Astrocyte of the spinal cord (primary cell): ENCODE results near the gene FIBCD1.

Experiments used
- DNase-seq: peaks from one replicate; pipeline ENCODE4 v3.0.0; 2011; ENCODE audit warnings: low read depth, low spot score
- H3K4me3 ChIP-seq: 2 replicates; pipeline ENCODE4 v1.5.1; 2011; ENCODE audit warnings: low read depth, mild to moderate bottlenecking, low read length, moderate library complexity
- CTCF ChIP-seq: IDR thresholded peaks from 2 replicates; pipeline ENCODE4 v1.5.1; 2012; ENCODE audit warnings: low read depth, mild to moderate bottlenecking, low read length, inconsistent platforms
- in situ Hi-C: cut with HindIII; loops from 2 replicates; pipeline ENCODE4 v1.10.0; 2017; ENCODE audit warnings: low sequenced_read_pairs

Gene FIBCD1

DNA sequence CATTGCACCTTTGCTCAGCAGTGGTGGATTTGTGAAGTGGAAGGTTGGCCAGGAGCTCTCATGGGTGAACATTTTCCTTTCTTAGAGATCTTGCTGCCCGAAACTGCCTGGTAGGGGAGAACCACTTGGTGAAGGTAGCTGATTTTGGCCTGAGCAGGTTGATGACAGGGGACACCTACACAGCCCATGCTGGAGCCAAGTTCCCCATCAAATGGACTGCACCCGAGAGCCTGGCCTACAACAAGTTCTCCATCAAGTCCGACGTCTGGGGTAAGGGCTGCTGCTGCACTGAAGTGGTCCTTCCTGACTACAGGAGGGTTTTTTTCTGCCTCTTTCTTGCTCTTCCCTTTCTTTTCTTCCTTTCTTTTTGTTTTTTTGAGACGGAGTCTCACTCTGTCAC, 64.3 kb downstream of the FIBCD1 start:
- no peak overlapping the region for H3K4me3 ChIP-seq
- DNase-seq, result no peak
- in situ Hi-C loops, result loop anchor here (25.0 kb wide), 1 partner anchor 187 kb away; the partner anchor contains the start of gene EXOSC2
- no peak for TF ChIP-seq CTCF

GRCh38 chr9:130873966-130874365, 65.1 kb downstream of the FIBCD1 start:
- DNase-seq, result no peak
- no peak overlapping the region for H3K4me3 ChIP-seq
- in situ Hi-C loops, result loop anchor here (25.0 kb wide), 1 partner anchor 187 kb away; the partner anchor contains the start of gene EXOSC2
- no peak for TF ChIP-seq CTCF

GRCh38 chr9:130872912-130873503, 66.0 kb downstream of the FIBCD1 start:
- no peak for TF ChIP-seq CTCF

DNA sequence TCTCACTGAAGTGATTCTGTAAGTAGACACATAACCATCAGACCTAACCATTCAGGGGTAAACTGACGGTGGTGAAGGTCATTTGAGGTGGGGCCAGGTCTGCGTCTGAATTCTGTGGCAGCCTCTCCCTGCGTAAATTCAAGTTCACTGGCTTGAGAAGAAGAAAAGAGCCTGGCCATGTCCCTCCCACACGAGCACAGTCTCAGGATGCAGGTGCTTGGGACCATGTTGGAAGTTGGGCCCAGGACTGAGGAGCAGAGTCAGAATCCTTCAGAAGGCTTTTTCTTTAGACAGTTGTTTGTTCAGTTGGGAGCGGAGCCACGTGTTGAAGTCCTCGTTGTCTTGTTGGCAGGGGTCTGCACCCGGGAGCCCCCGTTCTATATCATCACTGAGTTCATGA, 66.5 kb downstream of the FIBCD1 start:
- no peak for DNase-seq
- in situ Hi-C loops, result loop anchor here (25.0 kb wide), 1 partner anchor 185 kb away; the partner anchor contains the start of gene EXOSC2
- no peak overlapping the region for H3K4me3 ChIP-seq
- TF ChIP-seq CTCF, result no peak

More at GRCh38 chr9:130872912-130873503, 66.0 kb downstream of the FIBCD1 start:
- no peak for DNase-seq
- in situ Hi-C loops, result loop anchor here (25.0 kb wide), 1 partner anchor 186 kb away; the partner anchor contains the start of gene EXOSC2
- no peak overlapping the region for H3K4me3 ChIP-seq

DNA sequence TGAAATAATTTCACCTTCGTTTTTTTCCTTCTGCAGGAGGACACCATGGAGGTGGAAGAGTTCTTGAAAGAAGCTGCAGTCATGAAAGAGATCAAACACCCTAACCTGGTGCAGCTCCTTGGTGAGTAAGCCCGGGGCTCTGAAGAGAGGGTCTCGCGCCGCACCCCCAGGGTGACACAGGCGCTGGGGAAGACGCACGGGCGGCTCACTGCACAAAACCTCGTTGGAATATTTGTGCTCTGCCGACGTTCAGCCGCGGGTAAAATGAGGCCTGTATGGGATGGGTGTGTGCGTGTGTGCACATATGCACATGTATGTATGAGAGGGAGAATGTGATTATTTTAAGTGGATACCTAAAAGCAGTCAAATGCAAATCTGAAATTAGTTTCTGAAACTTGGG, 67.0 kb downstream of the FIBCD1 start:
- TF ChIP-seq CTCF, result no peak
- DNase-seq, result no peak
- in situ Hi-C loops, result loop anchor here (25.0 kb wide), 1 partner anchor 185 kb away; the partner anchor contains the start of gene EXOSC2

DNA sequence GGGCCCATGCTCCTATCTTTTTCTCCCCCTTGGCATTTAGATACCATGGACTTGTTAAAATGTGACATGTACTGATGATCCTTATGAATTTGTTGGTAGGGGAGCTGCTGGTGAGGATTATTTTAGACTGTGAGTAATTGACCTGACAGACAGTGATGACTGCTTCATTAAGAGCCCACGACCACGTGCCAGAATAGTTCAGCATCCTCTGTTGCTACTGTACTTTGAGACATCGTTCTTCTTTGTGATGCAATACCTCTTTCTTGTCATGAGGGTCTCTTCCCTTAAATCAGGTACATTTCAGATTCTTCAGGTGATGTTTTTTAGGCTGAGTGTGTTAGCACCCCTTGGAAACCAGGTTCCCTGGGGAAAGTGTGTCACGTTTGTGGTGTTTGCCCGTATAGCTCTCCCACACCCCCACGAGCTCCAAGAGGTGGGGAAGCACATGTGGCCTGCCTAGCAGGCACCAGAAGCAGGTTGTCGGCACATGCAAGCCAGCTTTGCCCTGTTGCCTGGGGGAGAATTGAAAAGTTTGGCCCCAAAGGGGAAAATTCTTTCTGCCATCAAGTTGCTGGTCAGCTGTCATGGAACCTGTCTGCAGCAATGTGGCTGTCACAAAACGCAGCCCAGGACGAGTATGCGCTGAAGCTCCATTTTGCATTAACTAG, 67.5 kb downstream of the FIBCD1 start:
- DNase-seq, result no peak
- no peak overlapping the region for H3K4me3 ChIP-seq
- in situ Hi-C loops, result loop anchor here (25.0 kb wide), 1 partner anchor 184 kb away; the partner anchor contains the start of gene EXOSC2
- no peak for TF ChIP-seq CTCF

More for the DNA sequence above, 67.0 kb downstream of the FIBCD1 start:
- no peak overlapping the region for H3K4me3 ChIP-seq
